ENCODE data around the gene DAPL1.

DAPL1 gene, protein sequence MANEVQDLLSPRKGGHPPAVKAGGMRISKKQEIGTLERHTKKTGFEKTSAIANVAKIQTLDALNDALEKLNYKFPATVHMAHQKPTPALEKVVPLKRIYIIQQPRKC

DNA sequence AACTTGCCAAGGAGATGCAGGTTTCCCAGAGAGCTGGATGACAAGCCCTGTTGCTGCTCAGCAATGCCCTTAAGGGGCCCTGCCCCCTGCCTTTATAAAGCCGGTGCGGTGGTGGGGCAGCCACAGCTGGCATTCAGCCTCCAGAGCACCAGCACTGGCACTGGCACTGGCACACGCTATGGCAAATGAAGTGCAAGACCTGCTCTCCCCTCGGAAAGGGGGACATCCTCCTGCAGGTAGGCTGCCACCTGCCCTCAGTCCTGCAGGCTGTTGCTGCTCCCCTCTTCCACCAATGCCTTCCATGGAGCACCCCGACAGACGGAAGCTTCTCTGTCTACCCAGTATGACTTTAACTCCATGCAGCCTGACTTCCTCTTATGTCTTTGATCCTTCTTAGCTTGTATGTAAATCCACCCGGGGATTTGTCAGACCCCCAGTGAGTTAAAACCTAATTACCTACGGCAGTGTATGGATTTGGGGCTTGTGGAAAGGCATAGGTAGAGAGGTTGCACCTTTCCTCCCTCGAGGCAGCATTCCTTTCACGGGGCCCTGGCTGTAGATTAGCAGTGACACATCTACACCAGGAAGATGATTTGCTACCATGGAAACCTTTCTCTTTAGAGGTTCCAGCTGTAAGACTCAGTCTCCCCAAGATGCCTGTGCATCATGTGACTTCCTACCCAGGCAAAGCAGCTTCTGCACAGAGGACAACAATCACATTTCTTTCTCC is at the start of gene DAPL1:
TSS of gene DAPL1 (plus strand) at position 123 of the 730 bp plus-strand sequence. CDS start at position 179, 56 bp downstream.
- no peak for DNase-seq

DNA sequence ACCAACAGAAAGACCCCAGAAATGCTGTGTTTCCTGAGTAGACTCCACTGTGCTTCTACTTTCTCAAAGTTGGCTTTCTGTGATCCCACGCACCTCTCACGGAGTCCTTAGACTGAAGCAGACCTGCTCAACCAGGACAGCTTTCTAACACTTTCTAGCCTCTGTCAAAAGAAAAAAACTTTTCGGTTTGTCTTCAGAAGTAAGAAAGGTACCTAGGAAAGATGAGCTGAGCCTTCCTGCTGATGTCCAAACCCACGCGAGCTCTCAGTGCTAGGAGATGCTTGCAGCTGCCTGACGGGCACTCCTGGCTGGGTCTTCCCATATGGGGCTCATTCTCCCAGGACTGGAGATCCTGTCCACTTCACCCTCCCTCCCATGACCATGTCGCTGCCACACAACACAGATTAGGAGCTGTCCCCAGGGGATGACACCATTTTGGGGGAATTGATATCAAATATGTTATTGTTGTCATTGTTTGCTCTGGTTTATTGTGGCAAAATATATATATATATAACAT is 49.2 kb upstream of the DAPL1 start:
- DNase-seq, result no peak

DNA sequence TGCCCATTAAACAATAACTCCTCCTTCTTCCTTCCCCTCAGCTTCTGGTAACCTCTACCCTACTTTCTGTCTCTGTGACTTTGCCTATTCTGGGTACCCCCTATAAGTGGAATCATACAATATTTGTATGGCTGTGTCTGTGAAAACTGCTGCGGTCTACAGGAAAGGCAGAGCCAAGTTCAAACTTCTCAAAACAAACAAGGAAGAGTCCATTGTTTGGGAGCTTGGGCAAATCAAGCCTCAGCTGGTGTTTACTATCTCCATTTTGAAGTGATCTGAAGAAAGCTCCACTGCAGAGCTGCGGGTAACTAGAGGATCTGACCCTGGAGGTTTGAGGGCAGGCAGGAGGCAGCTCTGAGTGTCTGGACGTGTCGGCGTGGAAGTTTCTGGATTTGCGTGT is 48.6 kb upstream of the DAPL1 start:
- no peak for DNase-seq

DNA sequence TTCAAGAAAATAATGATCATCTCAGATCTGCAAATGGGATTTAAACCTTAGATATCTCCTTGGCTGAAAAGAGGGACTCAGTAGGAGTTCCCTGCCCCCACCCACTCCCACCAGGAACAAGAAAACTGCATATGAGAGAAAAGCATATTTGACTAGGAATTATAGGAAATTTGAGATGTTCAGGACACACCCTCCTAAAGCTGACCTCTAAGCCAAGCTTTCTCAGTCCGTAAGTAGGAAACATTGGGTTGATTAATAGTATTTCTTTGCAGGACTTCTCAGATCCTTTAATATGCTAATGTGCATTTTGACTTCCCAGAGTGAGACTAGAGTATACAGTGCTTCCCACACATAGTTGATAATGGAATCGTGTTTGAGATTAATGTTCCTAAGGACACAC is 47.8 kb upstream of the DAPL1 start:
- DNase-seq, result no peak

DNA sequence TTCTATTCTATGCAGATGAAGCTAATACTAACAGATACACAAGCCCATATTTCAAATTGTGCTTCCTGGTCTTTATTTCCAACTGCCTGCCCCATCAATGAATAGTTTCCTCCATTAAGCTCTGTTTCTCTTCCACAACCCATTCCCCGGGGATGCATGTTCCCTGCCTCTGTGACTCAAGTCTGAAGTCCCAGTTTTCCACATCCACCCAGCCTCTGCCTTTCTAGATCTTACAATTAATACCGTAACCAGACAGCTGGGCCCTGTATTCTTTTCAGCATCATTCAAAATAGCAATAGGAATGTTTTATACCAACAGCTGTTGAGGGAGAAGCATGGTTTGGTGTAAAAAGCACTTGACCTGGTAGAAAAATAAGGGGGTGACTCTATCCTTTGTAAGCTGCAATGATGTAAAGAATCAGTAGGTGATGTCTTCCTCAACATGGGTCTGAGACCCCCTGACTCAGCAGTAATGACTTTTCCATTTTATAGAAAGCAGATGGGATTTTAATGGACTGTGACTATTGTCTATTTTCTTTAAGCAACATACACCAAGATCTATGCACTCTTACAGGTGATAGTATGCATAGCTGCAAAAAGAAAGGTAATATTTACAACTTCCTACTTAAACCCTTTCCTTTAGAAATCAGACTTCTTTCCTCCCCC is 46.1 kb upstream of the DAPL1 start:
- DNase-seq, result no peak

DNA sequence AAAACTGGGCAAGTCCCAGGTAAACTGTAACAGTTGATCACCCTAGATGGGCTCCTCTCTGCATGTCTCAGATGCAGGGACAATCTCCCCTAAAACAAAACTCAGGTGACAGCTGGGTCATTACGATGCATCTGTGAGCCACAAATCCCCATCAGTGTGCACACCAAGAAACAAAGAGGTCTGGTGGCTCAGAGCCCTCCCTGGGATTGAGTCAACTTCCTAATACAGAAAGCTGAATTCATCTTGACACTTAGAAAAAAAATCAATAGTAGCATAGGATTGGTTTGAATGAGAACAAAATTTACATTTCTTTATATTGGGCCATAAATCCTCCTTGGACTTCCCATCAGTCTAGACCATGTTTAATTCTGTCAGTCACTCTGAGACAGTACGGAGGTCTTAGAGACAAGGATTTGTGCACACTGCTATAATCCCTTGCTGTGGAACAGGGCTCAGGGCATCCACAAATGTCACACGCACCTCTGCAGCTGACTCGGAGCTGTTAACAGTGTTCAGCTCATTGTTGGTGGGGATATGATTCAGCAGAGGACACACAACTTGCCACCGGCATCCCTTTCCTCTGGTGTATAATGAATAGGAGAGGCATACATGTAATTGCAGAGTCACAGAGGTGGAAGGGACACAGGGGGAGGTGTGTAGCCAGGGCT is 44.5 kb upstream of the DAPL1 start:
- DNase-seq, result no peak

DNA sequence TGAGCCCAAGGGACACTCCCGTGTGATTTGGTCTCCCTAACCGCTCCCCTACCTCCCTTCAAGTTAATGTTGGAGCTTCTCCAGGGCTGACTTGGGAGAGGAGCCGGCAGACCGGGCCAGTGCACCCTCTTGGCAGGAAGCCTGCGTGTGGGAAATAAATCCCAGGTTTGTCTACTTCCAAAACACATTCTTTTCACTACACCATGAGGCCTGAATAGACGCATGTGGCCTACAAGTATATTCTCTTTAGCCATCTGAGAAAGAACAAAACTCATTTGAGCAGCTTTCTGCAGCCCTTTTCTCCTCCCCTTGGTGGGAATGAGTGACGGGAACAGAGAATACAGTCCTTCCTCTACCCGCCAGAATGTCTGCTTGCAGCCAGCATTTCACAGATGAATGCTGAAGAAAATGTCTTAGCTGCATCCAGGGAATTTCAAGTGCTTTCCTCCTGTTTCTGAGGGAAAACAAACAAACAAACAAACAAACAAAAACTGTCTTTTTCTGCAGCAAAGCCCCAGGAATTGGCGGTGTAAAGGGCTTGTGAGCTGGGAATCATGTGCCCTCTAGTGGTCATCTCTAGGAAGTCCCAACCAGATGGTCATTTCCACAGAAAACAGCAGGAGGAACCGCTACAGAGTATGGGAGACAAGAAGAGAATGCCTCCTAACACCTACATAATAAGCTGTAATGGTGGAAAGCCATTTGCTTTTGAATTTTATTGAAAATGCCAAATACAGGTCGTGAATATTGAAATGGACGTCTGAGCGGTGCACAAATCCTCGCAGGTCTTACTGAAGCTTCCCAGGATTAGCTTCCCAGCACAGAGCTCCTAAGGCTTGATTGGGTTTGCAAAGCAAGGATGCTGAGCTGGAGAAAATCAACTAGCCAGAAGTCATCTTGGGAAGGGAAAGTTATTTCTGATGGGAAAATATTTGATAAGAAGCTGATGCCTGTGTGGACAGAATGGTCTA is 41.2 kb upstream of the DAPL1 start:
- DNase-seq, result no peak

DNA sequence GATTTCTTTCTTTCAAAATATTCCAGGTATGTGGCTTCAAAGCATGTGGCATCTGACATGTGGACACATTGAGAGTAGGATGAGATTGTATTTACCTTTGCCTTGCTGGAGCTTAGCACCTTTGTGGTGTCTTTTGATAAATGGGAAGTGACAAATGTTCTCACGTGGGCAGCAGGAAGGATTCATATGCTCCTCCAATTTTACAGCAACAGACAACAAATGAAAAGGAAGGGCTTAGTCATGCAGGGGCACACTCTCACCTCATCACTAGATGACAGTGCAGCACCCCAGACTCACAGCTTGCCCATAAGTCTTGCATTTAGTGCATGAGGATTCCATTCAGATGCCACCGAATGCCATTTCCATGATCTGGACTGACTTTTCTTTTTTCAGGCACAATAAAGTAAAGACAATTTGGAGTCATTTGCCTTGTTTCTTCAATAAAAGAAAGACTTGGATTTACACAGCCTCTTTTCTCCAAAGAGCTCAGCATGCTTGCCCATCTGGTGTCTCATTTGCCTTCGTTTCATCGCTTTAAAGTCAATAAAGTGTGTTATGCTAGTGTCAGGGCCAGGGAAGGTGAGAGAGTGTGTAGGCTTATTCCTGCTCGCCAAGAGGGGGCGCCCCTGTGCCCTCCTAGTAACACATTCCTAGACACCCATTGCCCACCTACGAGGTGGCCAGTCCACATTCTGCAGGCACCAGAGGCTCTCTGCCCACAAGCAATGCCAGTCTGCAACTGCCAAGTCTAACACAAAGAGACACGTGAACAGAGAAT is 39.6 kb upstream of the DAPL1 start:
- no peak for DNase-seq

DNA sequence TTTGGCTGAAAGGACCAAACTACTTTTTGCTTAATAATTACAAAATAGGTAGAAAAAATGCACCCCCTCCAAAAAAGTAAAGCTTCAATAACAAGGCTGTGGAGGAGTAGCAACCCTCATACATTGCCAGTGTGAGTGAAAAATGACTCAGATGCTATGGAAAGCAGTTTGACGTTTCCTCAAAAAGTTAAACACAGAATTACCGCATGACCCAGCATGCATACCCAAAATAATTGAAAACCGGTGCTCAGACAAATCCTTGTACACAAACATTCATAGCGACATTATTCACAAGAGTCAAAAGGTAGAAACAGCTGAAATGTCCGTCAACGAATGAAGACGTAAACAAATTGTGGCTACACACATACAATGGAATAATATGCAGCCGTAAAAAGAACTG is 38.8 kb upstream of the DAPL1 start:
- no peak for DNase-seq

DNA sequence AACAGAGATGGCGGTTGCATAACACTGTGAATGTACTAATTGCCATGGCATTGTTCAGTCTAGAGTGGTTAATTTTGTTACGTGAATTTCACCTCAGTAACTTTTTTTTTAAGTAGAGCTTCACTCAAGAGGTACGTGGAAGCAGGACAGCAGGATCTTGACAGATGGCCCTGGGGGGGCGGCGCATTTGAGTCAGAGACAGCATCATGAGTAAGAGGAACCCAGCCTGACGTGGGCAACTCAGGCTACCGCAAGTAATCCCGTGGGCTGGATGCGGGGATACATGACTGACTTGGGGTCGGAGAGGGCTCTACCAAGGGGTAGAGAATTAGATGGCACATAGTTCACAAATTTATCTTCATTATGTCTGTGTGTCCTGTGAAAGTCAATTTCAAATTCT is 38.1 kb upstream of the DAPL1 start:
- no peak for DNase-seq

DNA sequence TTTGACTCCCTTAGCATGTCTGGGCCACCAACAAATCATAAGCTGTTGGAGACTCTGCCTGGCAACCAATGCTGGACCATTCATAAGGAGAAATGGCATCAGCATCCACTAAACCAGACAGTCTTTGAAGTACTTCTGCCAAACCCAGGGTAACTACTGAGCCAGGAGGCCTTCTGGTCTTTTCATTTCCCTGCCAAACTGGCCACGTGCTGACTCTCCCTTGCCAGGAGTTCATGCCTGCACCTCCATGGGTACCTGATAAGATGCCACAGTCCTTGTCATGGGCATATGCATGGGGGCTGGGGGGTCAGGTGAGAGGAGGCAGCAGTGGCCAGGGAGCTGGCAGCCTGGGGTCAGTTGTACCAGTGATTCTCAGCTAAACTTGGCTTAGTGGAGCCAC is 34.2 kb upstream of the DAPL1 start:
- no peak for DNase-seq

DNA sequence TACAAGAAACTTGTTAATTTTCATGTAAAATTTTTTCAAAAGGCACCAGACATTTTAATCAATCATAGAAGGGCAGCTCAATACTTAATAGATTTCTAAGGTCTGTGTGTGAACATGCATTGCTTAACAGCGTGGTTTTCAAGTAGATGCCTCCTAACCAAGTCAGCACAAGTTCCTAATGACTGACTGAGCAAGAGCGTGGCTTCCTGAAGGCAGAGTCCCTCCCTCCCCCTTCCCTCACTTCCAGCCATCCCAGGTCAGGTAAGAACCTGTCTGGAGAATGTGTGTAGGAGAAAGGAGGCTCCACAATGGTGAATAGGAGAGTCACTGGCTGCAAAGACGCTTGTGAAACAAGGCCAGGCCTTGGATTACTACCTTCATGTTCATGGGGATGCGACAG is 33.5 kb upstream of the DAPL1 start:
- no peak for DNase-seq

DNA sequence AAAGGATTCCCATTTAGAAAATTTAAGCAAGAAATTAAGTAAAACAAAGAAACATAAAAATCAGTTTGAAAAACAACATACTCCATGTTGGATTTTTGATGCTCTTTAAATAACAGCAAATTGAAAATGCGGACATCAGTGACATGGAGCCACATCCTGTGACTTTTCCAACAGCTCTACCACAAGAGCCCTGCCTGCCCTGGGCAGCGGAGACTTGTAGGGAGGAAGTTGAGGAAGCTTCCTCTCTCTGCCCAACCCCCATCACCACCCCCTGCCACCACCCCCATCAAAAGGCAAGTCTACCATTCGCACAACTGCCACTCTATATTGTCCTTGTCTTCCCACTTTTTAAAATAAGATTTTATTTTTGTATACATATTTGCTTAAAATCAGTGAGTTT is 32.8 kb upstream of the DAPL1 start:
- no peak for DNase-seq

DNA sequence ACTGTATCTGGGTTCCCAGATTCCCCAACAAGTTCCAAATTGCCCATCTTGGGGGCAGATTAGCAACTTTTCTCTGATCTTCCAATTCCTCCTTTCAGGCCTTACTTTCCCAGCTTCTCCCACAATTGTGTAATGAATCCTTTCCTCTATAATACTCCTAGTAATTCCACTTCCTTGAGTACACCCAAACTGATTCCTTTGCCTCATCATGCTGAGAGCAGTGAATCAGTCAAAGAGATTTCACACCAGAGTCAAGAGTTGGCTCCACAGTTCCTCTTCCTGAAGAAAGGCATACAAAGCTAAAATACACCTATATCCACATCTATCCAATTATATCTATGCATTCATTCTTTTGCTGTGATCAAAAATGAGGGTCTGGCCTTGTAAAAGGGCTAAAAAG is 28.6 kb upstream of the DAPL1 start:
- no peak for DNase-seq

DNA sequence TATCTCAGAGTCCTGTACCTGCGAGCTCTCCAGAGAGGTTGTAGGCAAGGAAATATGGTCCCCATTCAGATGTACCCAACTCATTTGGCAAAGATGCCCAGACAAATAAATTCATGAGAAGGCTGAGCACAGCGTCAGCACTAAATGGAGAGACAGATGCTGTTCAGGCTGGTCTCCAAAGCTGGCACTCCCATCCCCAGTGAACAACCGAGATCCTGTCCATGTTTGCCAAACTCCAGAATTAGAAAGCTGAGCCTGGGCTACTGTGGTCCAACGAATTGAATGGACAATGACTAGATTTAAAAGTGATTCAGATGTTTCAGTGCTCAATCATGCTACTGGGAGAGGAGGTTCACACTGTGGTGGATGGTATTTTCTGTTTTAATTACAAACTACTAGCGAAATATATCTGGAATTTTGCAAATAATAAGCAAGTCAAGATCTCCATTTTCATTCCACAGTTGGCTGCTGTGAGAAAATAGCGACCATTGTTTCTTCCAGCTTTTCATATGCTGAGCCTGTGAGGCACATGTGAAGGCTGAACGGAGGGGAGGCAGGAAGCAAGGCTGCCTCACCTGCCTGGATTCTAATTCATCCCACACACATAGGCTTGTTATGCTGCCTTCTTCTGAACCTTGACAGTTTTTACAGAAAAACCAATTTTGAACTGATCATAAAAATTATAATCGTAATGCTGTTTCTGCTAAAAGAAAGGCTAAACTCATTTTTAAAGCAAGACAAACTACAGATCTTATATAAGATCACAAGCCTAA is 22.6 kb upstream of the DAPL1 start:
- DNase-seq, result no peak

DNA sequence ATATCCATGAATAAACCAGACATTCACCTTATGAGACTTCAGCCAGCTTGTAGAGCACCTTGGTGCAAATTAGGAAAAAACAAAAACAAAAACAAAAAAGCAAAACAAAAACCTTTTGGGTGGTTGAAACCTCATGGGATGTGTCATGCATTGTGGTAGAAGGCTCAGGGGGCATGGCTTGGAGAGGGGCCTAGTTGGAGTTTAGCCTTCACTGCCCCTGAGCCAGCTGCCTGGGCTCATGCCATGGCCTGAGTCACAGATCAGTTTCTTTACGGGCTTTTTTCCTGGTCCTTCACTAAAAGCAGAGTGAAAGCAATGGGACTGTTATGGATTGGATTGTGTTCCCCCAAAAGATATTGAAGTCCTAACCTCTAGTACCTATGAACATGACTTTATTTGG is 22.0 kb upstream of the DAPL1 start:
- no peak for DNase-seq

DNA sequence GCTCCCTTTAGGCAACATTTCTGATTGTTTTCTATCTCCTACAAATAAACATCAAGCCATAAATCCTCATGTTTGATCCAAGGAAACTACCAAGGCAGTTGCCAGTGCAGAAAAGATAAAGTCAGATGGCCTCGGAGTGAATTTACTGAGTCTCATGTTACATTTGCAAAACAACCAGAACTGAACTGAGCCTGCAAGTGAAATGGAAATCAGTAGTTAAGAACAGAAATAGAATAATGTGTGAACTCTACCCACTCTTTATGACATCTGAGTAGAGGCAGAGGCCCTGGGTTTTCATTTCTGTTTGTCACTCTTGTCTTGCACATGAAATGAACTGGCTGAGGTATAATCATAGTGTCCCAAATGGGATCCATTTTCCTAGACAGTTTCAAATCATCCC is 20.4 kb upstream of the DAPL1 start:
- DNase-seq, result no peak

DNA sequence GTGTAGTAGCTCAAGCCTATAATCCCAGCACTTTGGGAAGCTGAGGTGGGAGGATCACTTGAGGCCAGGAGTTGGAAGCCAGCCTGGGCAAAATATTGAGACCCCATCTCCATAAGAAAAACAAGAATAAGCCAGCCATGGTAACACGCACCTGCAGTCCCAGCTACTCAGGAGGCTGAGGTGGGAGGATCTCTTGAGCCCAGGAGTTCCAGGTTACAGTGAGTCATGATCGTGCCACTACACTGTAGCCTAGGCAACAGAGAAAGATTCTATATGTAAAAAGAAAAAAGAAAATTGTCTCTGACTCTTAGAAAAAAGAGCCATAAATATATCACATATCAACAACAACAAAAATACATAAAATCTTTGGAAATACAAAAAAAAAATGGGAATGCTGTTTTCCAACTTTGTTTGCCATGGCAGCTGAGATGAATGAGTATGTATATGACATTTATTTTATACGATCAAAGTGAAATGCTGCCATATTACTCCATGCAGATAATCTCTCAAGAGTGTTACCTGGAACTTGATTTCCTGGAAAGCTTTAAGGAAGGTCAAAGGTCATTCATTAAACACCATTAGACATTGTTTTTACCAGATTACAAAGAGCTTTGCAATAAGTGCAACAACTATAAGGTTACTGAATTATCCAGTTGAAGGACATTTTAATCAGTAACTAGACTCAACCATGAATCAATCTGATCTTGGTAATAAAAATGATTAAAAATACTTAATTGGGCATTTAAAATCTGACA is 19.7 kb upstream of the DAPL1 start:
- no peak for DNase-seq

DNA sequence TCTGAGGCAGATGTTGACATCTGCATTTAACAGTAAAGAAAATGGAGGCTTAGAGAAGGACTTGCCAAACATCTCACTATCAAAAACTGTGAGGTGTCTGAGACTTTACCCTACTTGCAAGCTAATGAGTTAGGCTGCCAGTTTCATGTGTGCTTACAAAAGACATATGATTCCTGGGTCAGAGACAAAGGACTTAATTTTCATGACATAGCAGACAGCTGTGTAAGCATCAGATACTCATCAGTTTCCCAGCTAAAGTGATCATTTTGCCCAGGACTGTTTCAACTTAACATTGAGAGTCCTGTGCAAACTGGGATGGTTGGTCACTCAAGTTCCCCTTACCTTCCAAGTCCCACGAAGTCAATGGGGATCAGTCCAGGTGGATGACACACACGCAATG is 18.9 kb upstream of the DAPL1 start:
- no peak for DNase-seq

DNA sequence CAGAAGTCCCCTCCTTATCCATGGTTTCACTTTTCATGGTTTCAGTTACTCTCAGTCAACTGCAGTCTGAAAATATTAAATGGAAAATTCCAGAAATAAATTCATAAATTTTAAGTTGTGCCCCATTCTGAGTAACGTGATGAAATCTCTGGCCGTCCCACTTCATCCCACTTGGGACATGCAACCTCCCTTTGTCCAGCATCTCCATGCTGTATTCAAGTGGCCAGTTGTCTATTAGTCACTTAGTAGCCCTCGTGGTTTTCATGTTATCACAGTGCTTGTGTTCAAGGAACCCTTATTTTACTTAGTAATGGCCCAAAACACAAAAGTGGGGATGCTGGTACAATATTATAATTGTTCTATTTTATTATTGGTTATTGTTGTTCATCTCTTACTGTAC is 18.0 kb upstream of the DAPL1 start:
- no peak for DNase-seq
